GM18909 (cell line): ENCODE results near the gene EPC2.
A peak's percentile ranks its signal among the peaks of the same experiment; 100 is the strongest.
"Not testable (repeated sequence)": the region's sequence is repeated elsewhere in the genome, so short reads cannot be mapped to it uniquely, and the experiment has no call there.

Source experiments
- ATAC-seq: cut with Tn5 transposase; IDR thresholded peaks from one replicate; pipeline ENCODE4 v1.9.1; 2021; ENCODE audit warnings: mild to moderate bottlenecking; ENCODE audit not compliant: unreplicated experiment, poor library complexity

The EPC2 gene

DNA sequence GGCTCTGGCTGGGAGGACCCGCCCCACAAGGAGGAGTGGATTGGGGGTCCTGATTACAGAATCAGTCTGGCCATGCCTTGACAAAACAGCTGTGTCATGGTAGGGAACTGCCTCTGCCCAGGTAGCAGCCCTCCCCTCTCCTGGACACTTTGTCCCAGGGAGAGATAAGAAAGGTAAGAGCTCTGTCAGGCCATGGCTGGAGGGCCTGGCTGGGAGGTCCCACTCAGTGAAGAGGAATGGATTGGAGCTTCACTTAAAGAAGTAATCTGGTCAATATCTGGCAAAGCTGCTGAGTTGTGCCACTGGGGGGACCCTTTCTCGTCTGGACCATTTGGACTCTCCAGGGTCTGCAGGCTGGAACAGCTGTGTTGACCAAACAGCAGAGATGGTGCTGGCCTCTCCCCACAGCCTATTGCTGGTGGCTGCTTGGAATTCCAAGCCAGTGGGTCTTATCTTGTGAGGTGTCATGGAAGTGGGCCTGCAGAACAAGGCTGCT is 75.4 kb downstream of the EPC2 start:
- ATAC-seq, result no peak

DNA sequence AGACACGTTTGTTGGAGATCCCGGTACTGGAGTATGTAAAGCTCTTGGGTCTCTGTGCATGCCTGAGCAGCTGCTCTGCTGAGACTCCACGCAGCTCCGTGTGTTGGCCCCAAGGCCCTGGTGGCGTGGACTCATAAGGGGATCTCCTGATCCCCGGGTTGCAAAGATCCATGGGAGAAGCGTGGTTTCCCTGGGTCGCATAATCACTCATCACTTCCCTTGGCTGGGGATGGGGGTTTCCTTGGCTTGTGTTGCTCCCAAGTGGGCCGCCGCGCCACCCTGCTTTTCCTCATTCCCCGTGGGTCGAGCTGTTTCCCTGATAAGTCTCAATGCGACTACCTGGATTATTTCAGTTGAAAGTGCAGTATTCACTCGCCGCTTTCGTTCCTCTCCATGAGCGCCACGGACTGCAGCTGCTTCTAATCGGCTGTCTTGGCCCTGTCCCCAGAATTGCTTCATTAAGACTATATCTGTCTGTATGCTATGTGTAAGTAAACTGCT is 76.0 kb downstream of the EPC2 start:
- ATAC-seq, result no peak

DNA sequence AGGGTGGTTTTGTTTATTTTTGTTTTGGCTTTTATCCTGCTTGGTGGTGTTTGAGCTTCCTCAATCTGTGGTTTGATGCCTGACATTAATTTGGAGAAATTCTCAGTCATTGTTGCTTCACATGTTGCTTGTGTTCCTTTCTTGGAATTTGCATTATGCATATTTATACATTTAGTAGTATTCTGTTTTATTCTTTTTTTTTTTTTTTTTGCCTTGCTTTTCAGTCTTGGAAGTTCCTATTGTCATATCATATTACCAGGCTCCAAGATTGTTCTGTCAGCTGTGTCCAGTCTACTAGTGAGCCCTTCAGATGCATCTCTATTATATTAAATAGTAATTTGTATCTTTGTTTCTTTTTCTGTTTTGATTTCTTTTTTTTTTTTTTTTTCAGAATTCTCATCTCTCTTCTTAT is 77.0 kb downstream of the EPC2 start:
- ATAC-seq, result no peak

DNA sequence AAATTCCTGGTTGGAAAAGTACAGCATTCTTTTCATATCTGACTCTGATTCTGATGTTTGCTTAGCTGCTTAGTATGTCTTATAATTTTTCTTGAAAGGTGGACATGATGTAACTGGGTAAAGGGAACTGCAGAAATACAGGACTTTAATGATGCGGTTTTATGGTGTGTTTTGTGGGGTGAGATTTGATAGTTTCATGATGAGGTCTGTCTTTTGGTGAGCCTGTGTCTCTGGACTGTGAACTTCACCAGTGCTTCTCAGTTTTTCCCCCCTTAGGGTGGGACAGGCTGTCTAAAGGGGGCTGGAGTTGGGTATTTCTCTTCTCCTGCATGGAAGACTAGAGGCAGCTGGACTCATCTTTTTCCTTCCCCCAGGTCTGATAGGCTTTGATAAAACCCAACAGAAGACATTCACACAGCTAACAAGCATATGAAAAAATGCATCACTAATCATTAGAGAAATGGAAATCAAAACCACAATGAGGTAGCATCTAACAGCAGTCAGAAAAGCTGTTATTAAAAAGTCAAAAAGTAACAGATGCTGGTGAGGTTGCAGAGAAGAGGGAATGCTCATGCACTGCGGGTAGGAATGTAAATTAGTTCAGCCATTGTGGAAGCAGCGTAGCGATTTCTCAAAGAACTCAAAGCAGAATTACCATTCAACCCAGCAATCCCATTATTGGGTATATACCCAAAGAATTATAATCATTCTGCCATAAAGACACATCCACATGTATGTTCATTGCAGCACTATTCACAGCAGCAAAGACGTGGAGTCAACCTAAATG is 77.6 kb downstream of the EPC2 start:
- ATAC-seq, result no peak

DNA sequence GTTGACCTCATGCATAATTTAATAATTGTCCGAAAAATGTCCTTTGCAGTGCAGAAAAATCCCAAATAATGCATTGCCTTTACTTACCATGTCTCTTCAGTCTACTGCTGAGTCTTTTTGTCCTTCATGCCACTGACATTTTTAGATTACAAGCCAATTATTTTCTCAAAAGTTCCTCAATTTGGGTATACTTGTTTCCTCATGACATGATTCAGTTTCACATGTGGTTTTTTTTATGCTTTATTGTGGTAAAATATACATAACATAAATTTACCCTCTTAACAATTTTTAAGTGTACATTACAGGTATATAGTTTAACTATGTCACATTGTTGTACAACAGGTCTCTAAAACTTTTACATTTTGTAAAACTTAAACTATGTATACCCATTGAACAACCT is 81.0 kb downstream of the EPC2 start:
- ATAC-seq, result peak; percentile 6

DNA sequence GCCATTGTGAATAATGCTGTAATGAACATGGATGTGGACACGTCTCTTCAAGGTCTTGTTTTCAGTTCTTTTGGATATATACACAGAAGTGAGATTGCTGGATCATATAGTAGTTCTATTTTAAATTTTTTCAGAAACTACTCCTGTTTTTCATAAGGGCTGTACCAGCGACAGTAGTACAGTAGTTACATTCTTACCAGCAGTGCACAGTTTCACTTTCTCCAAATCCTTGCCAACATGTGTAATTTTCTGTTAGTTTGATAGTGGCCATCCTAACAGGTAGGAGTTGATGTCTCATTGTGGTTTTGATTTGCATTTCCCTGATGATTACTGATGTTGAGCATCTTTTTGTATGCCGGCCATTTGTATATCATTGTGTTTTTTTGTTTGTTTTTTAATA is 81.7 kb downstream of the EPC2 start:
- peak; percentile 70 for ATAC-seq

DNA sequence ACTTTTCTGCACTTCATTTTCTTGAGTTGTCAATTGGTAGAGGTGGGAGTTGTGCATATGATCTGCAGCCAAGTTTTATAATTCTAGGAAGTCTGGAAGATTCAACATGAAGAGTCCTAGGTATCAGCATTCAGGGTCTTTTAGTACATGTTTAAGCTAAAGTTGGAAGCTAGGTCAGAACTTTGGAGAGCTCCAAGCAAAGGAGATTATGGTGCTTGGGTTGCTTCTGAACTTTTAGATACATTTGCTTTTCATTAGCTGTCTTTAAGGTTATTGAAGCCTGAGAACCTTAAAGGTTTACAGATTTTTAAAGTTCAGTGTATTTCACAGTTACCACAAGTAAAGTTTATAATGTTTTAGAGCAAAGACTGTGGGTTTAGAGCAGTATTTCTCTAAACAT is 85.5 kb downstream of the EPC2 start:
- ATAC-seq, result no peak

DNA sequence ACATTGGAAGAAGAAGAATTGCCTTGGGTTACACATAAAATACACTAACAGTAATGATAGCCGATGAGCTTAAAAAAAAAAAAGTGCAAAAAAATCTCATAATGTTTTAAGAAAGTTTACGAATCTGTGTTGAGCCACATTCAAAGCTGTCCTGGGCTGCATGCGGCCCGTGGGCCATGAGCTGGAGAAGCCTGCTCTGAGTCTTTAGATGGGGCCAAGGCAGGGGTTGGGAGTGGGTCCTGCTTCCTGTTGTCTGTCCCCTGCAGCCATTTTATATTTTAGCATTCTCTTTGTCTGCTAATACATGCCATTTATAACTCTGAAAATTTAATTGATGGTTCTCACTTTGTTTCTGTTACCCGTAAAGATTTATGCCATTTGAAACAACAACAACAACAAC is 93.2 kb downstream of the EPC2 start:
- ATAC-seq, result no peak

- ATAC-seq, result no peak
Observed at GRCh38 chr2:148739454-148740105, 95.0 kb downstream of the EPC2 start.

- no peak for ATAC-seq
Observed at GRCh38 chr2:148742373-148742772, 97.8 kb downstream of the EPC2 start.

DNA sequence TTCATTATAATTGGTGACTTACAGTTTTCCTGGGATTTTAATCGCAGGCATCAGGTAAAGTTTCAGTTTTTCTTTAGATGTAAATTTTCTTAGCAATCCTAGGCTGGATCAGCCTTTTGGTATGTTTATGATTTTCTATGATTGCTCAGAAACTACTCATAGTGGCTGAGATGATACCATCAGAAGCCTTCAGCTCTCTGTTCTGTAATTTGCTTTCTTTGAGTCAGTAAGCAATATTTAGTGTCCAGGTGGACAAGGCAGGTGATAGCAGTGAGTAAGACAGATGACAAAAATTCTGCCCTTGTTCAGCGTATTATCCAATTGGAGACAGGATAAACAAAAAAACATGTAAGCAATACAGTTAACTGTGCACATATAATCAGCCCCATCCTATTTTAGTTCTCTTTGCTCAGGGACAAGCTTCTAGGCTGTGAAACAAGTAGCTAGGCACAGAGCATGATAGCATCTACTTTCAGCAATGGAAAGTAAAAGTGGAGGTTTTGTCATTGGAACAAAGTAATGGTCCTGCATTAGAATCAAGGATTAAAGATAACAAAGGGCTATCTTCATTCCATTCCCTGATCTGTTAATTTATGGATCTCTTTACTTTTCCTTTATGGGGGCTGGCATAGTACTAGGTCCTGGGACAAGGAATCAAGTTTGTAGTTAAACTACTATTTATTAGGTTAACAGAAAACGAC is 100.8 kb downstream of the EPC2 start:
- no peak for ATAC-seq

DNA sequence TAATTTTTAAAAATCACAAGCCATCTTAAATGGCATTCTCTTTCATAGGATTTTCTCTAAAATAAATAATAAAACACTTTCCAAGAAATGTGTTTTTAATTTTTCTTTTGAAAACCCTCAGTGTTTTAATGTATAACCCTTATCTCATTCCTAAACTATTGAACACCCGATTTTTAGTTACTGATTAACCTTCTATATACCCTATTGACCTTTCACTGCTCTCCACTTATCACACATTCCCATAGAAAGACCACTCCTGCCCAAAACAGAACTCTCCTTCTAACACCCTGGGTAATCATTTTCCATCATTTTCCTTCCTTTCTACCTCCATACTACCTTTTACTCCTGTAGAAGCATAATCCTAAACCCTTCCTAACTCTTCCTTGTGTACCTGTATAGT is 102.4 kb downstream of the EPC2 start:
- no peak for ATAC-seq

DNA sequence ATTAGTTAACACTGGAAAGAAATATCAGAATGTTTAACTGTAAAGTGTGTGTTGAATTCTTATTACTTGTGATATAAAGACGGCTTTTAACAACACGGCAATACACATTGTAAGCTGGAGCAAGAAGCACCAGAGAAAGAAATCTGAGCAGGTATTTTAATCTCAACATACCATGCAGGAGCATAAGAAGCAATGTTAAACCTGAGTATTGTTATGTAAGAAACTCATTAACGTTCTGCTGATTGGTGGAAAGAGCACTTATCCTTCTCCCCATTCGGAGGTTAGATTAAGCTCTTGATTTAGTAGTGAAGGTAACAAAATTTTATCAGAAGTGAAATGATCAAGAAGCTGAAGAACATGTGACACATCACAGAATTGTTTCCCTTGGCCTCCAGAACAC is 107.4 kb downstream of the EPC2 start:
- no peak for ATAC-seq

GRCh38 chr2:148752977-148753376 is 108.4 kb downstream of the EPC2 start:
- no peak for ATAC-seq

- ATAC-seq, result no peak
Observed at GRCh38 chr2:148754864-148755263, 110.3 kb downstream of the EPC2 start.

- no peak for ATAC-seq
Observed at GRCh38 chr2:148756292-148756975, 111.9 kb downstream of the EPC2 start.

DNA sequence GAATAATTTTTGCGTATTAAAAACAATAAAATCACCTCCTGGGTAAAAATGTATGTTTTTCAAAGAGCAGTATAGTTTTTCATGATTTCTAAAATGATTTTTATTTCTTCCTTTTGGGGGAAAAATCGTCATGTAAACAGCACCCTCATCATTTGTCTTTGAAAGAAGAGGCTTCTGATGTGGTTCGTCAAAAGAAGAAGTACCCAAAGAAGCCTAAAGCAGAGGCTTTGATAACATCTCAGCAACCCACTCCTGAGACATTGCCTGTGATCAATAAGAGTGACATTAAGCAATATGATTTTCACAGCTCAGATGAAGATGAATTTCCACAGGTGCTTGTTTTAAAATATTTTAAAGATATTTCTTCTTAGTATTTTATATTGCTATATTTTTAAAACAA is 120.3 kb downstream of the EPC2 start:
- no peak for ATAC-seq

GRCh38 chr2:148770047-148770446 is 125.5 kb downstream of the EPC2 start:
- no peak for ATAC-seq

- no peak for ATAC-seq
Observed at GRCh38 chr2:148781544-148781943, 137.0 kb downstream of the EPC2 start.

DNA sequence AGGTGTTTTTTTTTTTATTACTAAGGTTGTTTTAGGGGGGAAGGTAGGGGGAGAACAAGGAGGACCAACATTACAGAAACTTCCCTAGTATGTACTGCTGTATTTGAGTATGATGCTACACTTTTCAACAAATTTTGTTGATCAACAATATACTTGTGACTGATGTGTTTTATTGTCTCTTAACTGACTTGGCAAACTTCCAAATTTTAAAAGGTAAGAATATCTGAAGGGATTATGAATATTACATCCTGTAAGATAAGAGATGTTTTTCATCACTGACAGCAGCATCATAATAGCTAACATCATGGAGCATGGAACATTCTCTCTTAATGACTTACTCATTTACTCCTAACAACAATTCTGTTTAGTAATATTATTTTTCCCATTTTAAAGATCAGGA is 144.5 kb downstream of the EPC2 start:
- ATAC-seq, result no peak

DNA sequence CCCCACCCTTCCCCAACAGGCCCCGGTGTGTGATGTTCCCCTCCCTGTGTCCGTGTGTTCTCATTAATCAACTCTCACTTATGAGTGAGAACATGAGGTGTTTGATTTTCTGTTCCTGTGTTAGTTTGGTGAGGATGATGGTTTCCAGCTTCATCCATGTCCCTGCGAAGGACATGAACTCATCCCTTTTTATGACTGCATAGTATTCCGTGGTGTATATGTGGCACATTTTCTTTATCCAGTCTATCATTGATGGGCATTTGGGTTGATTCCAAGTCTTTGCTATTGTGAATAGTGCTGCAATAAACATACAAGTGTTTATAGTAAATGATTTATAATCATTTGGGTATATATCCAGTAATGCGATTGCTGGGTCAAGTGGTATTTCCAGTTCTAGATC is 145.6 kb downstream of the EPC2 start:
- not testable (repeated sequence) for ATAC-seq
